GM12892 (cell line): Measurements from ENCODE around the gene TMEM184B.

Experiments used
- DNase-seq: peaks from one replicate; pipeline ENCODE4 v3.0.0; 2011; ENCODE audit not compliant: insufficient read length
- FAIRE-seq: peaks from 2 replicates; lab custom pipeline; 2011; peaks lifted over from hg19 to GRCh38; lab: Jason Lieb, UNC
- POLR2A ChIP-seq: IDR thresholded peaks from 2 replicates; pipeline ENCODE4 v1.6.1; 2011; ENCODE audit warnings: low read depth, low read length, control low read depth
- POLR2AphosphoS5 ChIP-seq: IDR thresholded peaks from 2 replicates; pipeline ENCODE4 v1.6.1; 2011; ENCODE audit warnings: low read depth, low read length, control low read depth
- TAF1 ChIP-seq: IDR thresholded peaks from 2 replicates; pipeline ENCODE4 v1.6.1; 2011; ENCODE audit warnings: low read depth, mild to moderate bottlenecking, control low read depth, low read length, borderline replicate concordance

TMEM184B gene

DNA sequence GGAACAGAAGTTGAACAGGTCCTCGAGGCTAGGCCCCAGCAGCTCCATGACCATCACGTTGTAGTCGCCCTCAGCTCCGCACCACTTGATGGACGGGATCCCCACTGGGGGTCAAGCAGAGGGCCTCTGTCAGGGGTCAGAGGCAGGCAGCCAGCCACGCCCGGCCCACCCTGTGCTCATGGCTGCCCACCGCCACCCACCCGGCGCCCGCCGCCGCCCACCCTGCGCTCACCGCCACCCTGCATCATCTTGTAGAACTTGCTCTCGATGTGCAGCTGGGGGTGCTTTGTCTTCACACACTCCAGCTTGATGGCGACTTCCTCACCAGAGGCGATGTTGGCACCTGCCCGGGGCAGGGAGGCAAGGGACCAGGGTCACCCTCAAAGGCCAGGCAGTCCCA is 30.1 kb upstream of the TMEM184B start:
- DNase-seq (no peak), FAIRE-seq (no peak)
- no peak for TF ChIP-seq TAF1
- no peak for TF ChIP-seq POLR2AphosphoS5
- no peak for TF ChIP-seq POLR2A

DNA sequence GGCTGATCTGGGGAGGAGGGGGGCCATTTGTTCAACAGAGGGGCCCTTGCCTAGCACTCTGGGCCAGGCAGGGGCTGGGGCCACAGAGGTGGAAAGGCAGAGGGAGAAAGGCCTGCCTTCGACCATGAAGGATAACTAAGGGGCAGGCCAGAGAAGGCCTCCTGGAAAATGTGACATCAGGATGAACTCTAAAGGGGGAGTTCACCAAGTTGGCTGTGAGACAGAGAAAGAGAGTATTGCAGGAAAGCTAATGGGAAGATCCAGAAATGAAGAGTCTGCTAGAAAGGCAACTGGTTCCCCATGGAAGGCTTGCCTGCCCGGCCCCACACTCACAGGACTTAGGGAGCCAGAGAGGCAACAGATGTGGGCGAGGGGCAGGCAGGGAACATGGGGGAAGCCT is 28.1 kb upstream of the TMEM184B start:
- TF ChIP-seq POLR2A: no peak
- DNase-seq (no peak), FAIRE-seq (no peak)

DNA sequence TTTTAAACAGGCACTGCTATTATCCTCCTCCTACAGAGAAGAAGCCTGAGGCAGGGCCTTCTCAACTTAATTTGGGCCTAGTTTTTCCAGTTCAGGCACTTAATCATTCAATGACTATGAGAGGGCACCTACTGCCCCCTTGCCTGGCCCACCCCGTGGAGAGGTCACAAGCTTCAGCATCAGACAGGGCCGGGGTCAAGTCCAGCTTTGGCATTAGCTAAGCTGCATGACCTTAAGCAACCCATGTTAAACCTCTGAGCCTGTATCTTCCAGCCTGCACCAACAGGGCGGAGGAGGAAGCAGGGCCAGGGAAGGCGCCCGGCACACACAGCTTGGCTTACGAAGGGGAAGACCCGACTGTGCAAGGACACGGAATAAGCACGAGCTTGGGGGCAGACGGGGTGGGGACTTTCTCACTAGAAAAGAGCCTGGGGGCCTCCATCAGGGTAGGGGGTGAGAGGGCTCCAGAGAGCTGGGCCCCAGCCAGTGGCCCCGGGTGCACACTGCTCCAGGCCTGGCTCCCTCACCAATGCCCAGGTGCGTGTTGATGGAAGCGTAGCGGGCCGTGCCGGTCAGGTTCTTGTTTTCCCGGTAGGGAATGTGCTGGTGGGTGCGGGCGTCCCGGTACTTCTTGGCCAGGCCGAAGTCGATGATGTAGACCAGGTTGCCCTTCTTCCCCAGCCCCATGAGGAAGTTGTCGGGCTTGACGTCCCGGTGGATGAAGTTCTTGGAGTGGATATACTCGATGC is 27.6 kb upstream of the TMEM184B start:
- FAIRE-seq (no peak), DNase-seq (no peak)
- no peak for TF ChIP-seq POLR2A
- TF ChIP-seq POLR2AphosphoS5: no peak
- no peak for TF ChIP-seq TAF1

DNA sequence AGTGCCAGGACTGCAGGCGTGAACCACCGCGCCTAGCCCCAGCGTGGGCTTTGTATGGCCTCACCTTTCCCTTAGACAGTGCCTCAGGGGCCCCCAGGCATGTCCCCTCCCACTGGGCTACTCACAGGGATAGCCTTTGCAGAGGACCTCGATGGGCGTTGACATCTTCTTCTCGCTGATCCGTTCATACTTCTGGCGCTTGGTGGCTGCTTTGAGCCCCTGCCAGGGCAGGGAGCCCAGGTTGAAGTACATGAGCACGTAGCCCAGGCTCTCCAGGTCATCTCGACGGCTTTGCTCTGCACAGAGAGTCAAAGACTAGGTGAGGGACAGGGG is 26.9 kb upstream of the TMEM184B start:
- TF ChIP-seq POLR2AphosphoS5 (no peak), POLR2A (no peak), TAF1 (no peak)
- no peak for FAIRE-seq
- no peak for DNase-seq

DNA sequence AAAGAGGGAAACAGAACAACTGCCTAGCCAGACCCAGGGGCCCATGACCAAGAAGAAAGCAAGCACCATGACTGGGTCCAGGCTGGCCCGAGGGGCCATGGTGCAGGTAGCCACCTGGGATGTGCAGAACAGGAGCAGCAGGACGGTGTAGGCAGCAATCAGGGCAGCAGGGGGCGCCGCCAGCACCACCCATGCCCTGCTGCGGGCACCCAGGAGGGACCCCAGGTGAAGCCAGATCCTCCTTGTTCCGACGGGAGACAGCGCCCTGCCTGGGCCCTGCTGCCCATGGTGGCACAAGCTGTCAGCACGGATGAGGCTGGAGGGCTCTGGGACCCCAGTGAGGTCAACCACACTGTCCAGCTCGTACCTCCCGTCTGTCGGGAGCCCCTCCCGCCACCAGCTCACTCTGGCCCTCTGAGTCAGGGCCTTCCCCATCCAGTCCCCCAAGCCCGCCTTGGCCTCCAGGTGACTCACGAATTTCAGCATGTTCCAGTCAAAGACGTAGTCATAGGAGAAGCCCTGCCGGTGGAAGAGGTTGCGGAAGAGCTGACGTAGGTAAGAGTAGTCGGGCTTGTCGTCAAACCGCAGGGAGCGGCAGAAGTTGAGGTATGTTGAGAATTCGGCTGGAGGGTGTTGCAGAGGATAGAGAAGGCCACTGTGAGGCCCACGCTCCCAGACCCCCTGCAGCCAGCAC is 25.6 kb upstream of the TMEM184B start:
- FAIRE-seq: peak; percentile 5
- TF ChIP-seq POLR2A: peak; percentile 4; the same call in 1 of the 2 replicates
- TF ChIP-seq TAF1: no peak
- TF ChIP-seq POLR2AphosphoS5: no peak
- DNase-seq: no peak

DNA sequence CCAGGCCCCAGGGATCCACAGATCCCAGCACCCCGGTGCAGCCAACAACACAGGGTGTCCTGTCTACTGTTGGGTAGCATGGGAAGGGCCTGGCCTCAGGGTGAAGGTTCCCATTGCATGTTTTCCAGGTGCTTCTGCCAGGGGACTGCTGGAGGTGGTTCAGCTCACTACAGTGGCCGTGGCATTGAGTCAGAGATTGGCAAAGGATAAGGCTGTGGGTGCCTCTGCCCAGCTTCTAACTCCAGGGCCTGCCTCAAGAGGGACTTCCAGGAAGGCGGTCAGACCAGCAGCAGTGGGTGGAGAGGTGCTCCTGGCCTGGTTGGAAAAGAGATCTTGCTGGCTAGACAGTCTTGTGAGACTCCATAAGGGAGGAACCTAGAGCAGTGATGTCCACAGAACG is 23.6 kb upstream of the TMEM184B start:
- no peak for DNase-seq
- FAIRE-seq: no peak

DNA sequence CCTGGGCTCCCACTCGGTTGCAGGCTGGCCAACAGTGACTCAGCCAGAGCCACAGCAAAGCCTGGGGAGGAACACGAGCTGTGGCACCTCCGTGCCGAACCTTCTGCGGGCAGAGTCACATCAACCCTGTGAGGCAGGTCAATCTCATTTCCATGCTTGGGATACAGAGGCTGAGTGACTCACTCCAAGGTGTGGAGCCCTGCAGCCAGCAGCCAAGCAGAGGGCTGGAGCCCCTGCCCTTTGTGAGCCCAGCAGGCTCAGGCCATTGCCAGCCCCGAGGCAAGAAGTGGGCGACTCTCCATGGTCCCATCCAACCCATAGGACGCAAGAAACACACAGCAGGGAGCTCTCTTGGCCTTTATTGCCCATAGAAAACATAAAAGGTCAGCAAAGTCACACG is 23.1 kb upstream of the TMEM184B start:
- no peak for TF ChIP-seq POLR2AphosphoS5
- no peak for TF ChIP-seq TAF1
- 0 out of 2 replicates have a peak, but pooled peaks have one; percentile 9 for TF ChIP-seq POLR2A
- FAIRE-seq (no peak), DNase-seq (no peak)

More for the DNA sequence above, 23.6 kb upstream of the TMEM184B start:
- TF ChIP-seq TAF1 (no peak), POLR2AphosphoS5 (no peak), POLR2A (no peak)

DNA sequence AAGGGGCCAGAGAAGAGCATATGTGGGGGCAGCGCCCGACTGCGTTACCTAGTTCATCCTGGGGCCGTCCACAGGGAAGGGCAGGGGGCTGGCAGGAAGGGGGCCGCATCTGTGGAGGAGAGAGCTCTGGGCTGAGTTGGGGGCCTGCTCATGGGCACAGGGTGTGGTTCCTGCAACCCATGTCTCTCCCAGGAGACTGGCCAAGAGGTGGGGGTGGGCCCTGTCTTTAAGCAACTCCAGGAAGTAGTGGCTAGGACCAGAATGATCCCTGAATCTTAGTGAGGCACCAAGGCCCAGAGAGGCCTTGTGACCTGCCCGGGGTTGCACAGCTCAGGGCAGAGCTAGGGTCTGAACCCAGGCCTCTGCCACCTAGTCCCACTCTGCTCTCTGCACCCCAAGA is 22.5 kb upstream of the TMEM184B start:
- DNase-seq (no peak), FAIRE-seq (no peak)

DNA sequence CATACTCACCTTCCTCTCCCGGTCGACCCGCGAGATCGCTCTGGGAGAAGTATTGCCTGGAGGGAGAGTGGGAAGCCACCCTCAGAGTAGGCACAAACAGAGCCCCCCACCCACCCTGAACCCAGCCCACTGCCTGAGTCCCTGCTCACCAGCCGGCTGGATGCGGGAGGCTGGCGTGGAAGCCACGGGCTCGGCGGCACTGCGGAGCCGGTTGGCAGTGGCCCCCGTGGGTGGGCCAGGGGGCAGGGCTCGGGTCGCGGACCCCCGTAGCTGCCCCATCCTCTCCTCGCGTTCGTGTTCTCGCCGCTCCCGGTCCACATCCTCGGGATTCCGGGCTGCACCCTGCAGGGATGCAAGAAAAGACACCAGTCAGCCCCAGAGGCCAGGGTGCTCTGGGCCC is 21.4 kb upstream of the TMEM184B start:
- DNase-seq (no peak), FAIRE-seq (no peak)
- TF ChIP-seq POLR2A (no peak), TAF1 (no peak), POLR2AphosphoS5 (no peak)

More for the DNA sequence above, 22.5 kb upstream of the TMEM184B start:
- TF ChIP-seq TAF1 (no peak), POLR2A (peak; percentile 44), POLR2AphosphoS5 (peak; percentile 52; the same call in 1 of the 2 replicates)

DNA sequence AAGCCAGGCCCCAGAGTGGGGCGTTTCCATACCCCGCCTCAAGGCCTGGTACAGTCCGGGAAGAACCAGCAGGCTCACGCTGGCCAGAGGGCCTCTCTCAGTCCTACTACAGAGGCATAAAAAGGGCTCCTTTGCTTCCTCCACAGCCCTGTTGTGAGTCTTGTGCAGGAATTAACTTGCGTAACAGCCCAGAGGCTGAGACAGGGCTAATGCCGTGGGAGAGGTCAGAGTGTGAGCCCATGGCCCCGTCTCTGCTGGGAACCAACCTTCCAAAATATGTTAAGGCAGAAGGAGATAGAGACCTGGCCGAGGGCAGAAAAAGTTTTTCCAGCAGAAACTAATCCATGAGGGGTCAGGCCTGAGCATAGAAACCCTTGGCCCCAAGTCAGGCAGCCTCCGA is 19.9 kb upstream of the TMEM184B start:
- FAIRE-seq (no peak), DNase-seq (no peak)

DNA sequence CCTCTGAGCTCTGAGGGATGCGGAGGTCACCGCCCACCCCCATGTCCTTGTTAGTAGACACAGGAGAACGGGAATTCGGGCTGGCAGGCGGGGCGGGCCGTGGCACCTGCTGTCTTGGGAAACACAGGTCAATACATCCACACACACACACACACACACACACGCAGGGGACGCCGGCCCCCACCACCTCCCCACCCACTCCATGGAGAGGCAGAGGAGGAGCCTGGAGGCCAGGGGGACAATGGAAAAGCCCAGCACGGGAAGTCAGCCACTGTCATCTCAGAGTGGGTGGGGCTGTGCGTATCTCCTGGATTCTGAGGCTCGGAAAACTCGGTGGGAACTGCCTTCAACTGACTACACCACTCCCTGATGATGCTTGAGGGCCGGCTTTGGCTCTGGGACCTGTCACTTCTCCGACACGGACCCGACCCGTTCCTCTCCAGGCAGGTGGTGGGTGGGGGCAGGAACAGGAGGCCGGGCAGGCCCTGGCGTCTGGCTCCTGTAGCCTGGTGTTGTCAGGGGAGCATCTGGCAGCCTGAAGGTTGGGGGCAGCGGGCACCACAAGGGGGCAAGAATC is 18.5 kb upstream of the TMEM184B start:
- no peak for DNase-seq
- FAIRE-seq: no peak
- no peak for TF ChIP-seq TAF1
- 0 out of 2 replicates have a peak, but pooled peaks have one; percentile 30 for TF ChIP-seq POLR2A
- TF ChIP-seq POLR2AphosphoS5: 0 out of 2 replicates have a peak, but pooled peaks have one; percentile 37

More for the DNA sequence above, 19.9 kb upstream of the TMEM184B start:
- TF ChIP-seq TAF1 (no peak), POLR2A (no peak), POLR2AphosphoS5 (no peak)
